Hindlimb muscle (tissue), 1 donor: ENCODE results near the gene GKN2. TPM values are rescaled to one million over a fixed set of nuclear protein-coding genes. Genes with fewer than 3 reads are reported as not detected.
"Not testable (repeated sequence)": the region's sequence is repeated elsewhere in the genome, so short reads cannot be mapped to it uniquely, and the experiment has no call there.

ENCODE experiments used
- DNase-seq: peaks from one replicate; pipeline ENCODE4 v3.0.0-alpha.2; 2013
- polyA plus RNA-seq: library from polyadenylated mRNA; unstranded; fragments of 120-200 nt; gene quantifications from one replicate; pipeline ENCODE4 v1.2.1, GENCODE V29; 2013; ENCODE audit not compliant: insufficient read length

Gene GKN2
- polyA plus RNA-seq, 1 donor, result not detected

- no peak for DNase-seq
Measured at GRCh38 chr2:68918497-68918896, 34.2 kb downstream of the GKN2 start.

GRCh38 chr2:68917034-68917718 lies 35.5 kb downstream of the GKN2 start:
- no peak for DNase-seq

- no peak for DNase-seq
Measured at GRCh38 chr2:68916226-68916625, 36.5 kb downstream of the GKN2 start.

DNA sequence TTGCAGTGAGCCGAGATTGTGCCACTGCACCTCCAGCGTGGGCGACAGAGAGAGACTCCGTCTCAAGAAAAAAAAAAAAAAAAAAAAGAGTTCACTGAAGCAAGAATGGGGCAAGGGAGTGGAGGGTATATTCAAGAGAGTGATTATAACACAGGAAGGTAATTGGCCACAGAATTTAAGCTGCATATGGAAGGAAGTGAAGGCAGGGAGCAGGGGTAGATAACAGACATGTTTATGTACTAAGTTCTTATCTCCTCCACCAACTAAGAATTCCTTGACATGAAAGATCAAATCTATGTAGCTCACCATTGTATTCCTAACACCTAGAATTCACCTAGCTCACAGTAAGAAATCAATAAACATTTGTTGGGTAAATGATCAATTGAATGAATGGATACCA lies 37.3 kb downstream of the GKN2 start:
- no peak for DNase-seq

DNA sequence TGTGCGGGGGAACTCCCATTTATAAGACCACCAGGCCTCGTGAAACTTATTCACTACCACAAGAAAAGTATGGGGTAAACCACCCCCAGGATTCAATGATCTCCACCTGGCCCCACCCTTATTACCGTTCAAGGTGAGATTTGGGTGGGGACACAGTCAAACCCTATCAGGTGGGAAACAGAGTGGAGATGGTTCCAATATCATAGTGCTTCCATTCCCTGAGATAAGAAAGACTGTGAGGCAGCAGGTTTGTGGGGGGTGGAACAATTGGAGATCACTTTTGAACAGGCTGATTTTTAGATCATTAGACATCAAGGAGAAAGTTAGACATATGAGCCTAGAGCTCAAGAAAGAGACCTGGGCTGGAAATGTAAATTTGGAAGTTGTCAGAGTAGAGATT lies 39.3 kb downstream of the GKN2 start:
- no peak for DNase-seq

- DNase-seq, result no peak
Measured at GRCh38 chr2:68912732-68913131, 40.0 kb downstream of the GKN2 start.

DNA sequence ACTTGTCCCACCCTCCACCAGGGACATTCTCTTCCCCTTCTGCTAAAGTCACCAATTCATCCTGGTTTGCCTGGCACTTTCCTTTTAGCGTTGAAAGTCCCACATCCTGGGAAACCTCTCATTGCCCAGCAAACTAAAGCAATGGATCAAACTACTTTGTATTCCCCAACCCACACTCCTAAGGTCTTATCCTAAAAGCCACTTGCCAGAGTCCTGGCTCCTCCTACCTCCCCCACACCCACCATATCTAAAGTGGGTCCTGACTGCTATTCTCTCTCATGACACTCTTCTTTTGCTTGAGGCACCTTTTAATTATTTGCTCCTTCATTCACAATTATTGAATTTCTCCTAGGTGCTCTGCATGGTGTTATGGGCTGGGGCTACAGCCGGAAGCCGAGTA lies 40.6 kb downstream of the GKN2 start:
- no peak for DNase-seq

DNA sequence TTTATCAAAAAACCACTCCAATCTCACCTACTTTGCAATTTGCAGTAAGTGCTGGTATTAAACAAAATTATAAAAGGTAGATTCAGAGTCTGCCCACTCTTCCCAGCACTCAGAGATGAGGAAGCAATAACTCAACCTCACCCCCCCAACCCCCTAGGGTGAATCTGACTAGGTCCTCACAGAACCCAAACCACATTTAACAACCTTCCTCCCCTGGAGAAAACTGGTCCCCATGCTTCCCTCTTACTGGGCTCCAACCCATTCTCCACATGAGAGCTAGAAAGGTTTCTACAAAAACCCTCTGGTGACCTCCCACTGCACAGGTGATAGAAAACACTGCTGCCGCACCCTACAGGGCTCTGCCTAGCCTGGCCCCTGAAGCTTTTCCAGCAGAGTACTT lies 41.0 kb downstream of the GKN2 start:
- DNase-seq, result no peak

GRCh38 chr2:68911246-68911645 lies 41.4 kb downstream of the GKN2 start:
- DNase-seq, result no peak

GRCh38 chr2:68909793-68910674 lies 42.7 kb downstream of the GKN2 start:
- peak; percentile 59 for DNase-seq

- peak; percentile 38 for DNase-seq
Measured at GRCh38 chr2:68908392-68908970, 44.2 kb downstream of the GKN2 start.

- no peak for DNase-seq
Measured at GRCh38 chr2:68907920-68908253, 44.8 kb downstream of the GKN2 start.

GRCh38 chr2:68907232-68907919 lies 45.3 kb downstream of the GKN2 start:
- DNase-seq, result no peak

- DNase-seq, result no peak
Measured at GRCh38 chr2:68906716-68907115, 46.0 kb downstream of the GKN2 start.

DNA sequence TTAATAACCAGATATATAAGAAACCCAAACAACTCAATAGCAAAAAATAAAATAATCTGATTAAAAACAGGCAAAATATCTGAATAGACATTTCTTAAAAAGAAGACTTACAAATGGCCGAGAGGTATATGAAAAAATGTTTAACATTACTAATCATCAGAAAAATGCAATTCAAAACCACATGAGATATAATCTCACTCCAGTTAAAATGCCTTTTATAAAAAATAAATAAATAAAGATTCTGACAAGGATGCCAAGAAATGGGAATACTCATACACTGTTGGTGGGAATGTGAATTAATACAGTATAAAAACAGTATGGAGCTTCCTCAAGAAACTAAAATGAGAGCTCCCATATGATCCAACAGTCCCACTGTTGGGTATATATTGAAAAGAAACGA lies 47.6 kb downstream of the GKN2 start:
- DNase-seq, result no peak

DNA sequence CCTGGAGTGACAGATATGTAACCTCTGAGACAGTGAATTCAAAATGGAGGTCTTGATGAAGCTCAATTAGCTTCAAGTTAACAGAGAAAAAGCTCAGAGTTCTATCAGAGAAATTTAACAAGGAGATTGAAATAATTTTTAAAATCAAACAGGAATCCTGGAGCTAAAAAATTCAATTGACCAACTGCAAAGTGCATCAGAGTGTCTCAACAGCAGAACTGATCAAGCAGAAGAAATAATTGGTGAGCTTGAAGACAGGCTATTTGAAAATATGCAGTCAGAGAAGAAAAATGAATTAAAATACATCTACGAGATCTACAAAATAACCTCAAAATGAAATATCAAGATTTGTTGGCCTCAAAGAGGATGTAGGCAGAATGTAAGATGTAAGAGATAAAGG lies 51.1 kb downstream of the GKN2 start:
- DNase-seq, result no peak

DNA sequence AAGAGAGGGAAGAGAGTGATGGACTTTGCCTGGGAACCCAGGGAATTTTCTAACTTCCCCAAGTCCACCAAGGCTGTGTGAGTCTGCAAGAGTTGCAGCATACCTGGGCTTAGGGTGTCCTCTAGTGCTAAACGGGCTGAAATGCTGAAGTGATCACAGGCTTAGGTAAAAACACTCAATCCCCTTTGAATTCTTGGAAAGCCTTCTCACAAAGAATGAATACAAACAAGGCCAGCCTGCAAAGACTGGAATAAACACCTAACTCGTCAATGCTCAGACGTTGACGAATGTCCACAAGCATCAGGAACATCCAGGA lies 51.5 kb downstream of the GKN2 start:
- no peak for DNase-seq

GRCh38 chr2:68900496-68901198 lies 52.0 kb downstream of the GKN2 start:
- no peak for DNase-seq

DNA sequence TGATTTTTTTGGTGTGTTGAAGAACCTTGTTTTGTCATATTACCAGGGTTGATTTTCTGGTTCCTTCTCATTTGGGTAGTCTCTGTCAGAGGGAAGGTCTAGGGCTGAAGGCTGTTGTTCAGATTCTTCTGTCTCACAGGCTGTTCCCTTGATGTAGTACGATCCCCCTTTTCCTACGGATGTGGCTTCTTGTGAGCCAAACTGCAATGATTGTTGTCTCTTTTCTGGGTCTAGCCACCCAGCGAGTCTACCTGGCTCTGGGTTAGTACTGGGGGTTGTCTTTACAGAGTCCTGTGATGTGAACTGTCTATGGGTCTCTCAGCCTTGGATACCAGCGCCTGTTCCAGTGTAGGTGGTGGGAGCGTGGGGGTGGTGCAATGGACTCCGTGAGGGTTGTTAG lies 56.7 kb downstream of the GKN2 start:
- not testable (repeated sequence) for DNase-seq
